Endothelial cell of umbilical vein (primary cell): Measurements from ENCODE around the gene ALDH3B2. TPM values are rescaled to one million over a fixed set of nuclear protein-coding genes. Genes with fewer than 3 reads are reported as not detected.

ENCODE experiments used
- BruUV-seq: library from RNA; stranded (reverse); fragments of 400-500 nt; replicated peaks from 2 replicates; lab custom pipeline; 2021; lab: Mats Ljungman, UMichigan
- CTCF ChIA-PET: fragments of 300-600, 350-600 bp; sonication (Branson Sonifier 250); formaldehyde crosslinking; loops from one replicate; lab custom pipeline; 2021; ENCODE audit warnings: antibody characterized with exemption, inconsistent platforms; lab: Charles Lee
- POLR2A ChIA-PET: fragments of 300-600, 350-600 bp; sonication (Branson Sonifier 250); formaldehyde crosslinking; loops from one replicate; lab custom pipeline; 2021; ENCODE audit warnings: antibody characterized with exemption, inconsistent platforms; lab: Charles Lee
- DNase-seq: peaks from one replicate; pipeline ENCODE4 v3.0.0-alpha.2; 2011; ENCODE audit warnings: low read depth, low spot score
- FAIRE-seq: peaks from 2 replicates; lab custom pipeline; 2011; peaks lifted over from hg19 to GRCh38; lab: Jason Lieb, UNC
- H2AFZ ChIP-seq: 2 replicates; pipeline ENCODE4 v1.6.0; 2012; ENCODE audit warnings: low read depth, low read length, control low read depth, inconsistent platforms
- H3K27ac ChIP-seq: 2 replicates; pipeline ENCODE4 v1.5.1; 2011; ENCODE audit warnings: low read depth, mild to moderate bottlenecking, control low read depth, low read length, moderate library complexity; ENCODE audit not compliant: insufficient read depth
- H3K27me3 ChIP-seq, 2 experiments: 2 replicates each; pipeline versions ENCODE4 v1.6.0 to v1.6.1; 2011; ENCODE audit warnings: low read length in 2 of 2, mixed read lengths in 1 of 2; ENCODE audit not compliant: control insufficient read depth in 2 of 2, insufficient read depth in 2 of 2
- H3K36me3 ChIP-seq, 2 experiments: 2 replicates in 1 of 2; 3 replicates in 1 of 2; pipeline ENCODE4 v1.5.1; 2011; ENCODE audit warnings: low read length in 2 of 2, mild to moderate bottlenecking in 1 of 2, moderate library complexity in 1 of 2; ENCODE audit not compliant: control insufficient read depth in 2 of 2, insufficient read depth in 2 of 2; ENCODE audit errors: extremely low read depth in 1 of 2
- H3K4me1 ChIP-seq: 3 replicates; pipeline ENCODE4 v1.5.1; 2011; ENCODE audit warnings: mild to moderate bottlenecking, low read length; ENCODE audit not compliant: control insufficient read depth, insufficient read depth; ENCODE audit errors: extremely low read depth
- H3K4me2 ChIP-seq: 2 replicates; pipeline ENCODE4 v1.6.1; 2011; ENCODE audit warnings: low read length, control low read depth, mixed read lengths; ENCODE audit not compliant: insufficient read depth
- H3K4me3 ChIP-seq, 3 experiments: fragments of 200-600 bp in 1 of 3; sonication (generic), shearing (Covaris generic) in 1 of 3; replicated peaks in 1 of 3; 2 replicates each; pipeline ENCODE4 v1.5.1; 2011 to 2016; ENCODE audit warnings: control low read depth in 3 of 3, low read length in 3 of 3, mild to moderate bottlenecking in 2 of 3, inconsistent platforms in 1 of 3, low read depth in 1 of 3, moderate library complexity in 1 of 3; ENCODE audit not compliant: insufficient read depth in 1 of 3
- H3K79me2 ChIP-seq: 2 replicates; pipeline ENCODE4 v1.6.0; 2012; ENCODE audit warnings: low read length, inconsistent platforms; ENCODE audit not compliant: control insufficient read depth, insufficient read depth
- H3K9ac ChIP-seq: replicated peaks from 2 replicates; pipeline ENCODE3; 2011; ENCODE audit warnings: low read length, control low read depth; ENCODE audit not compliant: insufficient read depth; ENCODE audit errors: extremely low read depth
- H3K9me1 ChIP-seq: replicated peaks from 3 replicates; pipeline ENCODE4 v1.6.0; 2011; ENCODE audit warnings: mild to moderate bottlenecking, low read length; ENCODE audit not compliant: control insufficient read depth, insufficient read depth; ENCODE audit errors: extremely low read depth
- H3K9me3 ChIP-seq: replicated peaks from 2 replicates; pipeline ENCODE4 v1.5.1; 2012; ENCODE audit warnings: low read length, inconsistent platforms; ENCODE audit not compliant: control insufficient read depth, insufficient read depth
- H4K20me1 ChIP-seq: replicated peaks from 2 replicates; pipeline ENCODE3; 2011; ENCODE audit warnings: mild to moderate bottlenecking, low read length; ENCODE audit not compliant: control insufficient read depth, insufficient read depth; ENCODE audit errors: extremely low read depth
- CTCF ChIP-seq, 2 donors: IDR thresholded peaks; 1 replicate in 1 of 2; 2 replicates in 1 of 2; pipeline ENCODE4 v1.5.1; 2011; ENCODE audit warnings: low read length in 2 of 2, mild to moderate bottlenecking in 2 of 2, moderate library complexity in 2 of 2, control low read depth in 1 of 2, inconsistent platforms in 1 of 2, low read depth in 1 of 2; ENCODE audit not compliant: insufficient read depth in 1 of 2; ENCODE audit errors: extremely low read depth in 1 of 2
- EZH2 ChIP-seq: IDR thresholded peaks from 2 replicates; pipeline ENCODE4 v1.6.1; 2012; ENCODE audit warnings: borderline replicate concordance, low read depth, mild to moderate bottlenecking, moderate library complexity, low read length, inconsistent platforms; ENCODE audit not compliant: severe bottlenecking
- FOS ChIP-seq: IDR thresholded peaks from 2 replicates; pipeline ENCODE4 v1.6.1; 2011; ENCODE audit warnings: mild to moderate bottlenecking, low read length, moderate library complexity, borderline replicate concordance; ENCODE audit not compliant: insufficient read depth
- GATA2 ChIP-seq: IDR thresholded peaks from 2 replicates; pipeline ENCODE4 v1.7.0; 2011; ENCODE audit warnings: low read depth, mild to moderate bottlenecking, moderate library complexity, mixed read lengths, low read length; ENCODE audit not compliant: insufficient read length, insufficient read depth
- JUN ChIP-seq: IDR thresholded peaks from 2 replicates; pipeline ENCODE4 v1.6.1; 2011; ENCODE audit warnings: borderline replicate concordance, low read depth; ENCODE audit not compliant: insufficient read length, insufficient read depth
- MAX ChIP-seq: IDR thresholded peaks from 2 replicates; pipeline ENCODE4 v1.6.1; 2011; ENCODE audit not compliant: insufficient read depth, insufficient read length
- MYC ChIP-seq: IDR thresholded peaks from one replicate; pipeline ENCODE4 v1.6.1; 2011; ENCODE audit warnings: mild to moderate bottlenecking, low read depth, low read length
- POLR2A ChIP-seq: IDR thresholded peaks from 2 replicates; pipeline ENCODE4 v1.6.1; 2012; ENCODE audit warnings: low read depth, mild to moderate bottlenecking, control low read depth, low read length
- POLR2AphosphoS5 ChIP-seq: IDR thresholded peaks from 2 replicates; pipeline ENCODE4 v1.6.1; 2012; ENCODE audit warnings: low read depth, mild to moderate bottlenecking, control low read depth, low read length, moderate library complexity; ENCODE audit not compliant: insufficient read depth
- dilution Hi-C: fragments of 300-500 bp; cut with MboI; formaldehyde crosslinking; loops from one replicate; pipeline ENCODE4 v1.15.0; 2019; ENCODE audit warnings: low sequenced_read_pairs; ENCODE audit not compliant: extremely low pct_ligation_motif_present
- intact Hi-C: fragments of 100-400 bp; cut with micrococcal nuclease; formaldehyde crosslinking; loops from one replicate; pipeline ENCODE4 v1.10.0; 2022
- polyA plus RNA-seq, 4 experiments: library from polyadenylated mRNA; depleted of rRNA in 3 of 4; stranded (reverse) in 3 of 4; unstranded in 1 of 4; fragments of >200 nt; gene quantifications; 2 replicates each; pipeline versions ENCODE4 v1.2.1 to v1.2.3, GENCODE V29; 2011 to 2012; ENCODE audit warnings: missing spikeins in 1 of 4
- total RNA-seq: library from RNA; stranded (reverse); gene quantifications from 2 replicates; pipeline ENCODE4 v1.2.3, GENCODE V29; 2021

Gene ALDH3B2
- total and polyA plus RNA-seq, 2 donors (not counting 3 experiments of a cell fraction or from before 2014, with no cell fraction given) = not detected

- intact Hi-C loops = loop anchor here (2.0 kb wide), 1 partner anchor 173 kb away; no protein-coding TSS in a partner anchor
- ChIA-PET POLR2A (no interaction called here), CTCF (interaction anchor here (3.2 to 6.6 kb wide), 2 partner anchors 10 to 27 kb away, joined by 12 to 92 read pairs; no protein-coding TSS in a partner anchor)
- no peaks in the 10 kb centered on the region for H3K9me3 ChIP-seq
- no TSS peak for BruUV-seq
- H3K27ac ChIP-seq = no peak overlapping the region
- H3K79me2 ChIP-seq = no peaks in the 10 kb centered on the region
- no peak overlapping the region for H3K4me3 ChIP-seq
- DNase-seq = no peak
- H4K20me1 ChIP-seq = no peaks in the 10 kb centered on the region
- no peak overlapping the region for H3K4me2 ChIP-seq
- H3K36me3 ChIP-seq = no peaks in the 10 kb centered on the region
- H2AFZ ChIP-seq = no peak overlapping the region
- peaks cover 4% of the 10 kb centered on the region for H3K4me1 ChIP-seq
- no peak overlapping the region for H3K9ac ChIP-seq
- no peak for TF ChIP-seq POLR2A
- TF ChIP-seq CTCF (IDR thresholded peaks at IDR 0.05; ENCODE audit: extremely low read depth in 1 of 2, insufficient read depth in 1 of 2, low read depth in 1 of 2, low read length in 2 of 2) = no peak
- no peak for TF ChIP-seq MYC
- TF ChIP-seq JUN = no peak
- TF ChIP-seq GATA2 = no peak
- no peak for TF ChIP-seq POLR2AphosphoS5
- no peak for TF ChIP-seq FOS
- no peak for TF ChIP-seq EZH2
- TF ChIP-seq MAX = no peak
- dilution Hi-C loops = no loop called here
- no peaks in the 10 kb centered on the region for H3K9me1 ChIP-seq
- no peaks in the 10 kb centered on the region for H3K27me3 ChIP-seq
- FAIRE-seq = no peak
Measured at GRCh38 chr11:67631411-67631810, 43.0 kb downstream of the ALDH3B2 start.
